HEK293 (cell line): ENCODE measurements around the gene DCLK3.

ENCODE experiments used
- CTCF ChIA-PET: fragments of 350-600 bp; formaldehyde crosslinking; extraction: SDS; loops from one replicate; lab custom pipeline; 2021; ENCODE audit warnings: antibody characterized with exemption; lab: Yijun Ruan, JAX
- POLR2A ChIA-PET: fragments of 300-600 bp; formaldehyde crosslinking; extraction: SDS; loops from one replicate; lab custom pipeline; 2020; ENCODE audit warnings: antibody characterized with exemption, inconsistent platforms; lab: Yijun Ruan, JAX
- H3K27ac ChIP-seq: fragments of 200-500 bp; sonication (Bioruptor generic); 2 replicates; pipeline ENCODE4 v1.5.1; 2014; ENCODE audit warnings: low read depth, low read length, control low read depth, inconsistent platforms; ENCODE audit errors: extremely low read depth
- H3K36me3 ChIP-seq, 2 experiments: fragments of 200-500 bp in 1 of 2; sonication (Bioruptor generic) in 1 of 2; 1 replicate in 1 of 2; 2 replicates in 1 of 2; pipeline ENCODE4 v1.5.1; 2014 to 2017; ENCODE audit warnings: inconsistent platforms in 2 of 2, low read length in 2 of 2; ENCODE audit not compliant: control insufficient read depth in 2 of 2, insufficient read depth in 1 of 2
- H3K4me1 ChIP-seq: fragments of 200-500 bp; sonication (Bioruptor generic); 2 replicates; pipeline ENCODE4 v1.5.1; 2014; ENCODE audit warnings: mild to moderate bottlenecking, low read length, inconsistent platforms; ENCODE audit not compliant: control insufficient read depth, insufficient read depth
- H3K4me3 ChIP-seq: 2 replicates; pipeline ENCODE4 v1.5.1; 2011; ENCODE audit warnings: low read depth, mild to moderate bottlenecking, control low read depth, low read length, moderate library complexity
- H3K9me3 ChIP-seq: fragments of 200-500 bp; sonication (Bioruptor generic); 2 replicates; pipeline ENCODE4 v1.5.1; 2014; ENCODE audit warnings: low read depth, low read length, inconsistent platforms; ENCODE audit not compliant: control insufficient read depth, insufficient read depth
- BCL11A ChIP-seq: fragments of 450-650 bp; formaldehyde crosslinking; IDR thresholded peaks from 2 replicates; pipeline ENCODE4 v1.5.1; 2016; ENCODE audit warnings: low read depth, missing biosample characterization, missing genetic modification characterization
- KLF16 ChIP-seq: fragments of 450-650 bp; formaldehyde crosslinking; IDR thresholded peaks from 2 replicates; pipeline ENCODE4 v1.5.1; 2017; ENCODE audit warnings: missing biosample characterization, missing genetic modification characterization
- PATZ1 ChIP-seq: fragments of 450-650 bp; formaldehyde crosslinking; IDR thresholded peaks from 2 replicates; pipeline ENCODE4 v1.5.1; 2016; ENCODE audit warnings: missing biosample characterization, missing genetic modification characterization
- REST ChIP-seq: fragments of 450-650 bp; formaldehyde crosslinking; IDR thresholded peaks from 2 replicates; pipeline ENCODE4 v1.5.1; 2016; ENCODE audit warnings: missing biosample characterization, missing genetic modification characterization
- SETDB1 ChIP-seq: IDR thresholded peaks from one replicate; pipeline ENCODE4 v1.6.1; 2017; ENCODE audit warnings: mild to moderate bottlenecking, low read length, moderate library complexity, mixed read lengths; ENCODE audit not compliant: insufficient read length
- TRIM28 ChIP-seq: IDR thresholded peaks from 2 replicates; pipeline ENCODE4 v1.6.1; 2011; ENCODE audit warnings: low read length, control low read depth, borderline replicate concordance
- WT1 ChIP-seq: fragments of 450-650 bp; formaldehyde crosslinking; IDR thresholded peaks from 2 replicates; pipeline ENCODE4 v1.5.1; 2016; ENCODE audit warnings: missing biosample characterization, missing genetic modification characterization
- ZBTB20 ChIP-seq: fragments of 450-650 bp; formaldehyde crosslinking; IDR thresholded peaks from 2 replicates; pipeline ENCODE4 v1.5.1; 2016; ENCODE audit warnings: missing biosample characterization, missing genetic modification characterization
- ZBTB26 ChIP-seq: fragments of 450-650 bp; formaldehyde crosslinking; optimal IDR thresholded peaks from 2 replicates; pipeline ENCODE3; 2016; ENCODE audit warnings: missing biosample characterization, mild to moderate bottlenecking, missing genetic modification characterization
- ZBTB6 ChIP-seq: fragments of 450-650 bp; formaldehyde crosslinking; IDR thresholded peaks from 2 replicates; pipeline ENCODE4 v1.5.1; 2017; ENCODE audit warnings: missing biosample characterization, missing genetic modification characterization
- ZNF112 ChIP-seq: fragments of 450-650 bp; formaldehyde crosslinking; IDR thresholded peaks from 2 replicates; pipeline ENCODE4 v1.5.0; 2017; ENCODE audit warnings: missing biosample characterization, missing genetic modification characterization
- ZNF19 ChIP-seq: fragments of 450-650 bp; formaldehyde crosslinking; IDR thresholded peaks from 2 replicates; pipeline ENCODE4; 2016; ENCODE audit warnings: missing biosample characterization, missing genetic modification characterization, low read depth
- ZNF221 ChIP-seq: fragments of 450-650 bp; formaldehyde crosslinking; IDR thresholded peaks from 2 replicates; pipeline ENCODE4 v1.5.1; 2017; ENCODE audit warnings: missing biosample characterization, missing genetic modification characterization, borderline replicate concordance
- ZNF23 ChIP-seq: fragments of 450-650 bp; formaldehyde crosslinking; IDR thresholded peaks from 2 replicates; pipeline ENCODE4 v1.5.1; 2016; ENCODE audit warnings: missing biosample characterization, missing genetic modification characterization, borderline replicate concordance
- ZNF518A ChIP-seq: fragments of 450-650 bp; formaldehyde crosslinking; conservative IDR thresholded peaks from 2 replicates; pipeline ENCODE4 v1.5.1; 2016; ENCODE audit warnings: low read depth, missing biosample characterization, missing genetic modification characterization
- ZNF654 ChIP-seq: fragments of 450-650 bp; formaldehyde crosslinking; IDR thresholded peaks from 2 replicates; pipeline ENCODE4 v1.5.1; 2016; ENCODE audit warnings: low read depth, missing biosample characterization, missing genetic modification characterization
- ZNF660 ChIP-seq: fragments of 450-650 bp; IDR thresholded peaks from 2 replicates; pipeline ENCODE4 v1.5.1; 2018; ENCODE audit warnings: missing biosample characterization, mild to moderate bottlenecking, missing genetic modification characterization
- ZNF76 ChIP-seq: fragments of 450-650 bp; formaldehyde crosslinking; IDR thresholded peaks from 2 replicates; pipeline ENCODE4; 2016; ENCODE audit warnings: low read depth, missing biosample characterization, missing genetic modification characterization, borderline replicate concordance
- ZNF768 ChIP-seq: fragments of 450-650 bp; formaldehyde crosslinking; IDR thresholded peaks from 2 replicates; pipeline ENCODE4 v1.5.1; 2018; ENCODE audit warnings: missing biosample characterization, mild to moderate bottlenecking, missing genetic modification characterization
- ZNF837 ChIP-seq: fragments of 450-650 bp; formaldehyde crosslinking; IDR thresholded peaks from 2 replicates; pipeline ENCODE4 v1.5.1; 2016; ENCODE audit warnings: missing biosample characterization, missing genetic modification characterization
- ZSCAN23 ChIP-seq: fragments of 450-650 bp; formaldehyde crosslinking; IDR thresholded peaks from 2 replicates; pipeline ENCODE4 v1.5.1; 2016; ENCODE audit warnings: missing biosample characterization, missing genetic modification characterization

Gene DCLK3

GRCh38 chr3:36714343-36715086 is 49.8 kb downstream of the DCLK3 start:
- Histone ChIP-seq H3K4me1 (no peaks in the 10 kb centered on the region), H3K9me3 (no peaks in the 10 kb centered on the region), H3K27ac (no peak overlapping the region), H3K4me3 (no peak overlapping the region), H3K36me3 (no peaks in the 10 kb centered on the region)
- TF ChIP-seq ZSCAN23 (tag by site-specific recombination), result no peak
- no peak for TF ChIP-seq ZNF660 (tag by site-specific recombination)
- TF ChIP-seq ZNF518A (tag by site-specific recombination), result no peak
- ChIA-PET POLR2A (no interaction called here), CTCF (no interaction called here)

- POLR2A ChIA-PET, result no interaction called here
- no peak for TF ChIP-seq ZNF112
- no peak for TF ChIP-seq SETDB1
- no peak for TF ChIP-seq ZNF837
- no peak for TF ChIP-seq ZNF23
- no peak for TF ChIP-seq ZNF768 (tag by site-specific recombination)
- TF ChIP-seq TRIM28, result no peak
- TF ChIP-seq ZNF76 (tag by site-specific recombination), result no peak
- TF ChIP-seq WT1 (tag by site-specific recombination), result no peak
- no peak for TF ChIP-seq KLF16
- TF ChIP-seq ZBTB20 (tag by site-specific recombination), result no peak
- TF ChIP-seq ZBTB6 (tag by site-specific recombination), result no peak
- no peak for TF ChIP-seq BCL11A (tag by site-specific recombination)
- TF ChIP-seq ZNF19 (tag by site-specific recombination), result no peak
- no peak for TF ChIP-seq PATZ1
- no peak for TF ChIP-seq REST (tag by site-specific recombination)
- no peak for TF ChIP-seq ZNF221 (tag by site-specific recombination)
- no peak for TF ChIP-seq ZNF654 (tag by site-specific recombination)
- TF ChIP-seq ZBTB26 (tag by site-specific recombination), result no peak
- H3K9me3 ChIP-seq, result no peaks in the 10 kb centered on the region
- no peak overlapping the region for H3K4me3 ChIP-seq
- CTCF ChIA-PET, result no interaction called here
- H3K4me1 ChIP-seq, result no peaks in the 10 kb centered on the region
- no peak overlapping the region for H3K27ac ChIP-seq
- H3K36me3 ChIP-seq, result no peaks in the 10 kb centered on the region
Measured at GRCh38 chr3:36713904-36714303, 50.4 kb downstream of the DCLK3 start.
